Endothelial cell (in vitro differentiated cells): ENCODE measurements around the gene ZNF273. TPM values are rescaled to one million over a fixed set of nuclear protein-coding genes. Genes with fewer than 3 reads are reported as not detected.
"Not testable (repeated sequence)": the region's sequence is repeated elsewhere in the genome, so short reads cannot be mapped to it uniquely, and the experiment has no call there.

ENCODE experiments used
- DNase-seq: peaks from one replicate; pipeline ENCODE4 v3.0.0; 2021; ENCODE audit warnings: low spot score
- H3K27ac Mint-ChIP-seq: one replicate; pipeline ENCODE4 v1.8.0; 2021; ENCODE audit warnings: mixed read lengths, inconsistent platforms; ENCODE audit not compliant: unreplicated experiment
- H3K27me3 Mint-ChIP-seq: one replicate; pipeline ENCODE4 v1.8.0; 2021; ENCODE audit warnings: mild to moderate bottlenecking, moderate library complexity, mixed read lengths, inconsistent platforms; ENCODE audit not compliant: unreplicated experiment
- H3K36me3 Mint-ChIP-seq: one replicate; pipeline ENCODE4 v1.8.0; 2021; ENCODE audit warnings: mild to moderate bottlenecking, low read depth, mixed read lengths, inconsistent platforms; ENCODE audit not compliant: unreplicated experiment
- H3K4me1 Mint-ChIP-seq: one replicate; pipeline ENCODE4 v1.8.0; 2021; ENCODE audit warnings: mild to moderate bottlenecking, mixed read lengths, inconsistent platforms; ENCODE audit not compliant: unreplicated experiment
- H3K4me3 Mint-ChIP-seq: one replicate; pipeline ENCODE4 v1.8.0; 2021; ENCODE audit warnings: mild to moderate bottlenecking, mixed read lengths, inconsistent platforms; ENCODE audit not compliant: unreplicated experiment
- H3K9me3 Mint-ChIP-seq: one replicate; pipeline ENCODE4 v1.8.0; 2021; ENCODE audit warnings: mixed read lengths, inconsistent platforms; ENCODE audit not compliant: unreplicated experiment
- total RNA-seq: library from RNA; stranded (reverse); fragmentation: NEBNext Ultra II Directional; extraction: Animal tissue kit (Norgen Biotek cat#: 25700); gene quantifications from one replicate; pipeline ENCODE4 v1.2.1, GENCODE V29; 2021; ENCODE audit not compliant: unreplicated experiment
- TF ChIP-seq, protein P1 (sequence below): fragments of 200-600 bp; sonication (generic); IDR thresholded peaks from one replicate; pipeline ENCODE4 v1.5.0; 2021; ENCODE audit warnings: antibody characterized with exemption; ENCODE audit not compliant: unreplicated experiment

The ZNF273 gene
- total RNA-seq, 1 donor from 2014 or later: 9.3 TPM

DNA sequence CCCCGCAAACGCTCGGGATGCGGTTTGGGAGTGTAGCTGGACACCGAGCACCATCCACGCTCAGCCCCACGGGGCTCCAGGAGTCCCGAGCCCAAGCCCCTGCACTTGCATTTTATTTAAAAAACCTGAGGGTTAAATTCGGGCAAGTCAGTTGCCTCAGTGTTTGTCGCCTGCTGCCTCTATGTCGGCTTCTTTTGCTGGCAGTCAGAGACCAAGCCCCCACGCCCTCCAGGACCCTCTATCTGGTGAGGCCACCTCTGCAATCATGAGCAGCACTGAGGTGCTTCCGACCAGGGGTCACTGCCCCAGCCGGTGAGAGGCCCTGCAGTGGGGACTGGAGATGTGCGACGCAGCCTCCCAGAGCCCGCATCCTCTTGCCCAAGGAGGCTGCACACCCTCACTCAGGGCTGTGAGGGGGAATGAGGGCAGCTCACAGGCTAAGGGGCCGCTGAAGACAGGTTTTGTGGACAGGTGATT, 13.3 kb upstream of the ZNF273 start:
- H3K36me3 Mint-ChIP-seq: no peaks in the 10 kb centered on the region
- DNase-seq: no peak
- H3K4me1 Mint-ChIP-seq: peaks cover 10% of the 10 kb centered on the region
- no peak overlapping the region for H3K4me3 Mint-ChIP-seq
- TF ChIP-seq, protein P1, sequence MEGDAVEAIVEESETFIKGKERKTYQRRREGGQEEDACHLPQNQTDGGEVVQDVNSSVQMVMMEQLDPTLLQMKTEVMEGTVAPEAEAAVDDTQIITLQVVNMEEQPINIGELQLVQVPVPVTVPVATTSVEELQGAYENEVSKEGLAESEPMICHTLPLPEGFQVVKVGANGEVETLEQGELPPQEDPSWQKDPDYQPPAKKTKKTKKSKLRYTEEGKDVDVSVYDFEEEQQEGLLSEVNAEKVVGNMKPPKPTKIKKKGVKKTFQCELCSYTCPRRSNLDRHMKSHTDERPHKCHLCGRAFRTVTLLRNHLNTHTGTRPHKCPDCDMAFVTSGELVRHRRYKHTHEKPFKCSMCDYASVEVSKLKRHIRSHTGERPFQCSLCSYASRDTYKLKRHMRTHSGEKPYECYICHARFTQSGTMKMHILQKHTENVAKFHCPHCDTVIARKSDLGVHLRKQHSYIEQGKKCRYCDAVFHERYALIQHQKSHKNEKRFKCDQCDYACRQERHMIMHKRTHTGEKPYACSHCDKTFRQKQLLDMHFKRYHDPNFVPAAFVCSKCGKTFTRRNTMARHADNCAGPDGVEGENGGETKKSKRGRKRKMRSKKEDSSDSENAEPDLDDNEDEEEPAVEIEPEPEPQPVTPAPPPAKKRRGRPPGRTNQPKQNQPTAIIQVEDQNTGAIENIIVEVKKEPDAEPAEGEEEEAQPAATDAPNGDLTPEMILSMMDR: no peak
- H3K9me3 Mint-ChIP-seq: no peaks in the 10 kb centered on the region
- peaks cover 21% of the 10 kb centered on the region for H3K27me3 Mint-ChIP-seq
- no peak overlapping the region for H3K27ac Mint-ChIP-seq

DNA sequence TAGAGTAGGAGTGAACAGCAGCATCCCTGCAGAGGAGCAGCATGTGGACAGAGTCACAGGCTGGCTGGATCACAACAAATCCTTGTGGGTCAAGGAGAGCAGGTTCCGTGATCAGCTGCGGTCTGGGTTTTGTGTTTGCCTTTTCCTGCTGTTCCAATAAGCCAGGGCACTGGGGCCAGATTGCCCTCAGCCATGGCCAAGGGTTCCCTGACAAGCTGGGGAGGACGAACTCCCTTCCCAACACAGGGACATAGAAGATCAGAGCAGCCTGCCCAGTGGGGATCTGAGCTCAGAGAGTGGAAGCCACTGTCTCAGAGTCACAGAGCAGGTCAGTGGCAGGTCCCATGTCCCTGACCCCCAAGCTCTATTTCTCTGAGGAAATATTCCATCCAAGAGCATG, 12.8 kb upstream of the ZNF273 start:
- H3K36me3 Mint-ChIP-seq, DNase-seq, H3K4me3 Mint-ChIP-seq, H3K27ac Mint-ChIP-seq, H3K9me3 Mint-ChIP-seq: not testable (repeated sequence)
- peaks cover 10% of the 10 kb centered on the region for H3K4me1 Mint-ChIP-seq
- H3K27me3 Mint-ChIP-seq: peaks cover 20% of the 10 kb centered on the region

DNA sequence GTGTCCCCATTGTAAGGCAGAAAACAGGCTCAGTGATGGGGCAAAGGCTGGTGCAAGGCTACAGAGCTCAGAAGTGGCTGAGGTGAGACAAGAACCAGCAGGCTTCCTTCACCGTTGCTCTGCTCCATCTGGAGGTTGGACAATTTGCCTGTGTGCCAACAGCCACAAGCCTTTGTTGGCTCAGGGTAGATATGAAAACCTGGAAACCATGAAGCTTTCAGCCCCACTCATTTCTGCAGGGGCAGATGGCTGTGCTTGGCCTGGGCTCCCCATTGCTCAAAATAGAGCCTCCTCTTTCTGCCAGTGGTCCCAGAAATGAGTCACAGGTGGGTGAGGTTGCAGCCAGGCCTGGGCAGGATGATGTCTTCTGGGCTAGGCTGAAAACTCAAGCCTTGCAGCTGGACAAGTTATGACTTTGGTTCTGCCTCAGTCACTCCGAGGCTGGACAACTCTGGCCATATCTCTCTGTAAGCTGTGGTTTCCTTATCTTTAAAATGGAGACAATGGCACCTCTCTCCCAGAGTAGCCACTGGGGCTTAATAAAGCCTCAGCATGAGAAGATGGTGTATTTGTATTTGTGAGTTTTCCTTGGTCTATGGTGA, 12.2 kb upstream of the ZNF273 start:
- Mint-ChIP-seq H3K9me3 (no peaks in the 10 kb centered on the region), H3K27me3 (peaks cover 19% of the 10 kb centered on the region), H3K27ac (no peak overlapping the region), H3K36me3 (no peaks in the 10 kb centered on the region), H3K4me1 (peaks cover 10% of the 10 kb centered on the region), H3K4me3 (no peak overlapping the region)
- TF ChIP-seq, protein P1: no peak
- no peak for DNase-seq

DNA sequence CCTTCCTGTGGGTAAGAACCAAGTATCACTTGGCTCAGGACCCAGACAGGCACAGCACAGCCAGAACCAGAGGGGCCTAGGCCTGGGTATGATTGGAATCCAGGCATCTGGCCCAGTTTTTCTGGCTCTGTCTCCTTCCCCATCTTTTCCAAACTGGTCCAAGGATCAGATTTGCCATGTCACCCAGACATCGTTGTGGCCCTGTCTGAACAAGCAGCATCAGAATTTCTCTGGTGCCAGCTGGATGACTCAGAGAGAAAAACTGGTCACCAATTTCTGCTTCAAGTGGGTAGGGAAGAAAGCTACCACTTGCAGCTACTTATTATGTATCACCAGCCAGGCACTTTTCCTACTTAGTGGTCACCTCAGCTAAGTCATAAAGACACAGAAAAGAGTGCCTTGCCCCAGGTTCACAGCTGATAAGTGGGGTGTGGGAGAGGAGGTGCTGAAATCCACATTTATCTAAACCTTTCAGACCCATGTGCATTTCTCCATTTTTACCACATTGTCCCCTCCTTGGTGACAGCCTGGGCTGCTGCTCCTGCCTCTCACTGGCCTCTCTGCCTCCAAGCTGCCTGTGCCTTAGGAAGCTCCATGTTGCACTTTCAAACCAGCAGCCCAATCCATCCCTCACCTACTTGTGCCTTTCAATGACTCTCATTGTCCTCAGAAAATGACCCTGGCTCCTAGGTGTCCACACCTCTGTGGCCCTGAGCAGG, 11.6 kb upstream of the ZNF273 start:
- not testable (repeated sequence) for H3K4me3 Mint-ChIP-seq, DNase-seq, H3K27ac Mint-ChIP-seq, H3K36me3 Mint-ChIP-seq, H3K9me3 Mint-ChIP-seq
- Mint-ChIP-seq H3K4me1 (peaks cover 10% of the 10 kb centered on the region), H3K27me3 (peaks cover 17% of the 10 kb centered on the region)

DNA sequence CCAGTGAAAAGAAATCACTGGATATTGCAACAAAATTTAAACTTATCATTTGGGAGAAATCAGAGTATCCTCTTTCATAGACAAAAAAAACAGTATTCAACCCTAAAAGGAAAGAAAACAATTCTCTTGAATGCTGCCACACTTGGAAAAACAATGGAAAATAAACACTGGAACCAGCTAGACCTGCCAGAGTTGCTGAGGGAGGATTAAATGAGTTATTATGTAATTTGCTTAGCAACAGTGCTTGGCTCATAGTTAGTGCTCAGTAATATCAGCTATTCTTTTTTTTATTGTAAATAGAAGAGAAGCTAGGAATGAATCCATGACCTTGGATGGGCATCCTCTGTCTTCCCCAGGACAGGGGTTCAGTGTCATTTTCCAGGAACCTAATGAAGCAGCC, 11.0 kb upstream of the ZNF273 start:
- TF ChIP-seq, protein P1: no peak
- Mint-ChIP-seq H3K27me3 (peaks cover 14% of the 10 kb centered on the region), H3K27ac (no peak overlapping the region), H3K4me3 (no peak overlapping the region), H3K36me3 (no peaks in the 10 kb centered on the region), H3K9me3 (no peaks in the 10 kb centered on the region), H3K4me1 (peaks cover 10% of the 10 kb centered on the region)
- DNase-seq: no peak
